HG02759 (cell line): ENCODE results near the gene DNAJB13.

Experiments used
- ATAC-seq: cut with Tn5 transposase; IDR thresholded peaks from one replicate; pipeline ENCODE4 v1.9.1; 2021; ENCODE audit warnings: mild to moderate bottlenecking, moderate library complexity; ENCODE audit not compliant: unreplicated experiment

Gene DNAJB13

GRCh38 chr11:74012074-74012809, 61.4 kb downstream of the DNAJB13 start:
- ATAC-seq: no peak

- ATAC-seq: no peak
Measured at GRCh38 chr11:74013141-74013540, 62.3 kb downstream of the DNAJB13 start.

- ATAC-seq: no peak
Measured at GRCh38 chr11:74014880-74015279, 64.1 kb downstream of the DNAJB13 start.

GRCh38 chr11:74015919-74016684, 65.3 kb downstream of the DNAJB13 start:
- no peak for ATAC-seq

- ATAC-seq: no peak
Measured at GRCh38 chr11:74017631-74018030, 66.8 kb downstream of the DNAJB13 start.

- ATAC-seq: no peak
Measured at GRCh38 chr11:74018331-74019005, 67.6 kb downstream of the DNAJB13 start.

GRCh38 chr11:74019104-74019738, 68.4 kb downstream of the DNAJB13 start:
- ATAC-seq: no peak

- peak; percentile 24 for ATAC-seq
Measured at GRCh38 chr11:74019860-74020259, 69.0 kb downstream of the DNAJB13 start.
